Liver (tissue), 9 donors: ENCODE measurements around the gene PKHD1. TPM values are rescaled to one million over a fixed set of nuclear protein-coding genes. Genes with fewer than 3 reads are reported as not detected.
"Not testable (repeated sequence)": the region's sequence is repeated elsewhere in the genome, so short reads cannot be mapped to it uniquely, and the experiment has no call there.

ENCODE experiments used
- DNase-seq: peaks from one replicate; pipeline ENCODE4 v3.0.0-alpha.2; 2017; ENCODE audit warnings: low spot score
- H3K27ac ChIP-seq, 2 donors: one replicate each; pipeline ENCODE4 v1.7.0; 2013; ENCODE audit warnings: inconsistent platforms in 2 of 2, low read length in 2 of 2, control low read depth in 1 of 2, low read depth in 1 of 2, mild to moderate bottlenecking in 1 of 2
- H3K27me3 ChIP-seq, 4 donors: one replicate each; pipeline versions ENCODE4 v1.6.1 to v1.7.0; 2013; ENCODE audit warnings: low read length in 3 of 4, inconsistent platforms in 1 of 4, mild to moderate bottlenecking in 1 of 4, moderate library complexity in 1 of 4; ENCODE audit not compliant: control insufficient read depth in 4 of 4, insufficient read depth in 4 of 4
- H3K36me3 ChIP-seq, 4 donors: one replicate each; pipeline versions ENCODE4 v1.6.1 to v1.7.0; 2013; ENCODE audit warnings: low read length in 3 of 4, mild to moderate bottlenecking in 3 of 4, low read depth in 1 of 4, moderate library complexity in 1 of 4; ENCODE audit not compliant: control insufficient read depth in 4 of 4, insufficient read depth in 3 of 4
- H3K4me1 ChIP-seq, 4 donors: one replicate each; pipeline versions ENCODE4 v1.6.1 to v1.7.0; 2013; ENCODE audit warnings: low read length in 3 of 4, mild to moderate bottlenecking in 3 of 4, moderate library complexity in 1 of 4; ENCODE audit not compliant: control insufficient read depth in 4 of 4, insufficient read depth in 4 of 4
- H3K4me3 ChIP-seq, 3 donors: one replicate each; pipeline versions ENCODE4 v1.6.1 to v1.7.0; 2013; ENCODE audit warnings: low read length in 3 of 3, control low read depth in 1 of 3, low read depth in 1 of 3, mild to moderate bottlenecking in 1 of 3
- H3K9ac ChIP-seq, 2 donors: one replicate each; pipeline ENCODE4 v1.7.0; 2013; ENCODE audit warnings: low read length in 2 of 2, mild to moderate bottlenecking in 2 of 2, moderate library complexity in 2 of 2, control low read depth in 1 of 2, low read depth in 1 of 2
- H3K9me3 ChIP-seq, 4 donors: one replicate each; pipeline versions ENCODE4 v1.6.1 to v1.7.0; 2013; ENCODE audit warnings: low read length in 3 of 4; ENCODE audit not compliant: control insufficient read depth in 4 of 4
- CTCF ChIP-seq: fragments of 150-350 bp; IDR thresholded peaks from 2 replicates; pipeline ENCODE4 v1.5.1; 2017; ENCODE audit warnings: improper control_type of control experiment, low read depth, low read length; ENCODE audit not compliant: missing input control
- EGR1 ChIP-seq, 2 donors: IDR thresholded peaks; 2 replicates each; pipeline ENCODE4 v1.6.1; 2016 to 2018; ENCODE audit warnings: antibody characterized with exemption in 2 of 2, low read depth in 2 of 2
- GABPA ChIP-seq, 2 donors: IDR thresholded peaks in 1 of 2; conservative IDR thresholded peaks in 1 of 2; 2 replicates each; pipeline ENCODE4 v1.6.1; 2016; ENCODE audit warnings: antibody characterized with exemption in 2 of 2, mild to moderate bottlenecking in 1 of 2, moderate library complexity in 1 of 2
- JUND ChIP-seq, 2 donors: IDR thresholded peaks; 2 replicates each; pipeline ENCODE4 v1.6.1; 2016; ENCODE audit warnings: antibody characterized with exemption in 2 of 2
- REST ChIP-seq: IDR thresholded peaks from 2 replicates; pipeline ENCODE4 v1.6.1; 2016; ENCODE audit warnings: antibody characterized with exemption, mild to moderate bottlenecking
- RXRA ChIP-seq, 2 donors: IDR thresholded peaks; 2 replicates each; pipeline ENCODE4 v1.6.1; 2017 to 2018; ENCODE audit warnings: antibody characterized with exemption in 2 of 2, mild to moderate bottlenecking in 1 of 2
- ZBTB33 ChIP-seq: IDR thresholded peaks from 2 replicates; pipeline ENCODE4 v1.6.1; 2016; ENCODE audit warnings: antibody characterized with exemption
- WGBS: extraction: QIAGEN DNeasy Blood & Tissue Kit; methylation state at CpG from one replicate; pipeline ENCODE4 v1.1.7; 2013; 5-methylcytosine and 5-hydroxymethylcytosine counted together
- polyA plus RNA-seq, 2 donors: library from polyadenylated mRNA; stranded (reverse) in 1 of 2; unstranded in 1 of 2; fragments of 200-250 nt in 1 of 2; fragments of >200 nt in 1 of 2; fragmentation: Nextera tagmentation in 1 of 2; extraction: Ambion mirVana in 1 of 2; gene quantifications; one replicate each; pipeline versions ENCODE4 v1.2.1 to v1.2.3, GENCODE V29; 2013 to 2015
- total RNA-seq, 2 donors: library from RNA; depleted of rRNA; stranded (reverse); fragments of >200 nt; gene quantifications; one replicate each; pipeline ENCODE4 v1.2.3, GENCODE V29; 2014
- donor health status: healthy.
- donor health status: healthy.
- donor health status: healthy.
- donor health status: healthy.
- donor health status: healthy.

PKHD1 gene
- total and polyA plus RNA-seq, 4 donors: 0.45 to 10.6 (median 3.2) TPM

- TF ChIP-seq REST (no peak), RXRA (IDR thresholded peaks at IDR 0.05) (no peak)
These were observed 137.9 kb downstream of the PKHD1 start (continued) for GRCh38 chr6:51949526-51949925.

- not testable (repeated sequence) for H3K27ac ChIP-seq, H3K4me3 ChIP-seq, H3K4me1 ChIP-seq, DNase-seq, H3K36me3 ChIP-seq, H3K27me3 ChIP-seq, H3K9ac ChIP-seq, H3K9me3 ChIP-seq
- 76% methylated on average over 2 of the region's 2 CpGs for WGBS
These were observed 147.7 kb downstream of the PKHD1 start for GRCh38 chr6:51939695-51940094.

GRCh38 chr6:51936531-51937290 is 150.7 kb downstream of the PKHD1 start:
- Histone ChIP-seq H3K27ac (no peak overlapping the region), H3K9ac (no peak overlapping the region), H3K4me1 (no peaks in the 10 kb centered on the region), H3K9me3 (no peaks in the 10 kb centered on the region), H3K4me3 (no peak overlapping the region), H3K36me3 (peaks cover 0 to 10% (median 0%) of the 10 kb centered on the region in 4 donors), H3K27me3 (no peaks in the 10 kb centered on the region)
- WGBS: 78% methylated on average over 4 of the region's 4 CpGs
- DNase-seq: no peak
- TF ChIP-seq CTCF: no peak
- TF ChIP-seq JUND (IDR thresholded peaks at IDR 0.05): no peak
- no peak for TF ChIP-seq GABPA (IDR thresholded peaks at IDR 0.05 in 1 of 2, conservative IDR thresholded peaks at IDR 0.05 in 1 of 2)
- TF ChIP-seq EGR1 (IDR thresholded peaks at IDR 0.05; ENCODE audit: low read depth in 2 of 2): no peak
- TF ChIP-seq ZBTB33: no peak
